ENCODE results near the gene C16orf74.

DNA sequence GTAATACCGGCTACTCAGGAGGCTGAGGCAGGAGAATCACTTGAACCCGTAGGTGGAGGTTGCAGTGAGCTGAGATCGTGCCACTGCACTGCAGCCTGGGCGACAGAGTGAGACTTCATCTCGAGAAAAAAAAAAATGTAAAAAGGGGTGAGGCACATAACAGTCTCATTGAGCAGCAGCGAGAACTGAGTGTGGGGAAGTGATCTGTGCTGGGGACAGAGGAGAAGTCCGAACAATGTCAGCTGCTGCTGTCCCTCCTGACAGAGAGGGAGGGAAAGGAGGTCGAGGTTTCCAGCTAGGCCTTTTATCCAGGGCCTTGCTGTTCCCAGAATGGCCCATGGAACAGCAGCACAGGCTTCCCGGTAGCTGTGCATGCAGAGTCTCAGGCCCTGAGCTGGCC, 14.0 kb downstream of the C16orf74 start:
- TF ChIP-seq EZH2 (IDR thresholded peaks at IDR 0.05; ENCODE audit: low read length) = no peak
- TF ChIP-seq, protein P1, sequence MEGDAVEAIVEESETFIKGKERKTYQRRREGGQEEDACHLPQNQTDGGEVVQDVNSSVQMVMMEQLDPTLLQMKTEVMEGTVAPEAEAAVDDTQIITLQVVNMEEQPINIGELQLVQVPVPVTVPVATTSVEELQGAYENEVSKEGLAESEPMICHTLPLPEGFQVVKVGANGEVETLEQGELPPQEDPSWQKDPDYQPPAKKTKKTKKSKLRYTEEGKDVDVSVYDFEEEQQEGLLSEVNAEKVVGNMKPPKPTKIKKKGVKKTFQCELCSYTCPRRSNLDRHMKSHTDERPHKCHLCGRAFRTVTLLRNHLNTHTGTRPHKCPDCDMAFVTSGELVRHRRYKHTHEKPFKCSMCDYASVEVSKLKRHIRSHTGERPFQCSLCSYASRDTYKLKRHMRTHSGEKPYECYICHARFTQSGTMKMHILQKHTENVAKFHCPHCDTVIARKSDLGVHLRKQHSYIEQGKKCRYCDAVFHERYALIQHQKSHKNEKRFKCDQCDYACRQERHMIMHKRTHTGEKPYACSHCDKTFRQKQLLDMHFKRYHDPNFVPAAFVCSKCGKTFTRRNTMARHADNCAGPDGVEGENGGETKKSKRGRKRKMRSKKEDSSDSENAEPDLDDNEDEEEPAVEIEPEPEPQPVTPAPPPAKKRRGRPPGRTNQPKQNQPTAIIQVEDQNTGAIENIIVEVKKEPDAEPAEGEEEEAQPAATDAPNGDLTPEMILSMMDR (optimal IDR thresholded peaks at IDR 0.05 in 1 of 3, IDR thresholded peaks at IDR 0.05 in 1 of 3, conservative IDR thresholded peaks at IDR 0.05 in 1 of 3; ENCODE audit: extremely low read depth in 1 of 3, insufficient read depth in 2 of 3, low read length in 3 of 3) = no peak

All from keratinocyte (primary cell).